HepG2 (cell line): ENCODE measurements around the gene POU6F1. TPM values are rescaled to one million over a fixed set of nuclear protein-coding genes. Genes with fewer than 3 reads are reported as not detected.

ENCODE experiments used
- AHDC1 ChIP-seq: sonication (generic); formaldehyde crosslinking; IDR thresholded peaks from 2 replicates; pipeline ENCODE4 v1.5.1; 2020; ENCODE audit warnings: mild to moderate bottlenecking, missing genetic modification reagents, borderline replicate concordance
- BHLHE40 ChIP-seq: IDR thresholded peaks from 2 replicates; pipeline ENCODE4 v1.6.1; 2011; ENCODE audit warnings: low read length, improper control_type of control experiment
- ELF1 ChIP-seq: sonication (generic); formaldehyde crosslinking; IDR thresholded peaks from 2 replicates; pipeline ENCODE4 v1.4.0; 2020; ENCODE audit warnings: missing genetic modification reagents
- FOXP1 ChIP-seq, 2 experiments: fragments of 450-650 bp in 1 of 2; IDR thresholded peaks; 2 replicates each; pipeline ENCODE4 v1.6.1; 2017 to 2018; ENCODE audit warnings: antibody characterized with exemption in 1 of 2
- IRX3 ChIP-seq: sonication (generic); formaldehyde crosslinking; IDR thresholded peaks from 2 replicates; pipeline ENCODE4 v1.8.1; 2023; ENCODE audit warnings: mild to moderate bottlenecking, low read depth, missing genetic modification reagents, borderline replicate concordance
- KLF15 ChIP-seq: sonication (generic); formaldehyde crosslinking; IDR thresholded peaks from 2 replicates; pipeline ENCODE4 v1.8.1; 2023; ENCODE audit warnings: borderline replicate concordance, mild to moderate bottlenecking, inconsistent platforms, missing genetic modification reagents, mixed read lengths
- MED13 ChIP-seq: sonication (generic); formaldehyde crosslinking; IDR thresholded peaks from 2 replicates; pipeline ENCODE4 v1.5.0; 2020; ENCODE audit warnings: missing genetic modification reagents
- NFIB ChIP-seq: sonication (generic); formaldehyde crosslinking; IDR thresholded peaks from 2 replicates; pipeline ENCODE4 v1.9.0; 2021; ENCODE audit warnings: missing genetic modification reagents, mild to moderate bottlenecking, borderline replicate concordance
- NRL ChIP-seq: sonication (generic); formaldehyde crosslinking; IDR thresholded peaks from 2 replicates; pipeline ENCODE4 v1.5.0; 2020; ENCODE audit warnings: missing genetic modification reagents, mild to moderate bottlenecking, moderate library complexity, borderline replicate concordance
- THYN1 ChIP-seq: sonication (generic); formaldehyde crosslinking; IDR thresholded peaks from 2 replicates; pipeline ENCODE4 v1.8.1; 2023; ENCODE audit warnings: low read depth, mild to moderate bottlenecking, moderate library complexity, missing genetic modification reagents, borderline replicate concordance
- TSC22D2 ChIP-seq: sonication (generic); formaldehyde crosslinking; IDR thresholded peaks from 2 replicates; pipeline ENCODE4 v1.5.1; 2020; ENCODE audit warnings: missing genetic modification reagents, mild to moderate bottlenecking, borderline replicate concordance
- ZNF225 ChIP-seq: sonication (generic); formaldehyde crosslinking; IDR thresholded peaks from 2 replicates; pipeline ENCODE4 v1.4.0; 2020; ENCODE audit warnings: mild to moderate bottlenecking, missing genetic modification reagents
- ZNF326 ChIP-seq: sonication (generic); formaldehyde crosslinking; IDR thresholded peaks from 2 replicates; pipeline ENCODE4 v1.4.0; 2020; ENCODE audit warnings: missing genetic modification reagents, borderline replicate concordance
- ZNF709 ChIP-seq: sonication (generic); formaldehyde crosslinking; IDR thresholded peaks from 2 replicates; pipeline ENCODE4 v1.5.0; 2020; ENCODE audit warnings: mild to moderate bottlenecking, missing genetic modification reagents
- ZNF878 ChIP-seq: sonication (generic); formaldehyde crosslinking; IDR thresholded peaks from 2 replicates; pipeline ENCODE4 v1.8.1; 2023; ENCODE audit warnings: mild to moderate bottlenecking, missing genetic modification reagents, moderate library complexity
- ZUFSP ChIP-seq: sonication (generic); formaldehyde crosslinking; IDR thresholded peaks from 2 replicates; pipeline ENCODE4 v1.9.0; 2021; ENCODE audit warnings: missing genetic modification reagents, mild to moderate bottlenecking, borderline replicate concordance
- polyA plus RNA-seq, 8 experiments: library from polyadenylated mRNA; depleted of rRNA in 3 of 8; stranded (reverse) in 7 of 8; unstranded in 1 of 8; fragments of >200 nt; fragmentation: Illumina TruSeq in 4 of 8; extraction: Trizol in 4 of 8; gene quantifications; 2 replicates each; pipeline versions ENCODE4 v1.2.1 to v1.2.3, GENCODE V29; 2011 to 2016; ENCODE audit warnings: low read depth in 4 of 8, missing spikeins in 1 of 8, mixed read lengths in 1 of 8; ENCODE audit not compliant: insufficient read depth in 1 of 8
- total RNA-seq, 5 experiments: library from RNA; depleted of rRNA; stranded (reverse); fragments of >200 nt; fragmentation: Illumina TruSeq; extraction: Trizol; gene quantifications; 2 replicates each; pipeline ENCODE4 v1.2.3, GENCODE V29; 2016; ENCODE audit warnings: low read depth in 1 of 5
- TF ChIP-seq, protein P1 (sequence below): IDR thresholded peaks from 2 replicates; pipeline ENCODE4 v1.6.1; 2018; ENCODE audit warnings: missing genetic modification reagents
- TF ChIP-seq, protein P2 (sequence below), 2 experiments: sonication (generic) in 1 of 2; formaldehyde crosslinking in 1 of 2; IDR thresholded peaks; 2 replicates each; pipeline versions ENCODE4 v1.5.1 to v1.6.1; 2011 to 2020; ENCODE audit warnings: borderline replicate concordance in 1 of 2, low read depth in 1 of 2, low read length in 1 of 2, mild to moderate bottlenecking in 1 of 2, missing genetic modification reagents in 1 of 2, moderate library complexity in 1 of 2

POU6F1 gene
- total and polyA plus RNA-seq, 2 of the 13 experiments (the other 11 are each of a cell fraction or from before 2014, with no cell fraction given) = 0.48 to 0.51 TPM

DNA sequence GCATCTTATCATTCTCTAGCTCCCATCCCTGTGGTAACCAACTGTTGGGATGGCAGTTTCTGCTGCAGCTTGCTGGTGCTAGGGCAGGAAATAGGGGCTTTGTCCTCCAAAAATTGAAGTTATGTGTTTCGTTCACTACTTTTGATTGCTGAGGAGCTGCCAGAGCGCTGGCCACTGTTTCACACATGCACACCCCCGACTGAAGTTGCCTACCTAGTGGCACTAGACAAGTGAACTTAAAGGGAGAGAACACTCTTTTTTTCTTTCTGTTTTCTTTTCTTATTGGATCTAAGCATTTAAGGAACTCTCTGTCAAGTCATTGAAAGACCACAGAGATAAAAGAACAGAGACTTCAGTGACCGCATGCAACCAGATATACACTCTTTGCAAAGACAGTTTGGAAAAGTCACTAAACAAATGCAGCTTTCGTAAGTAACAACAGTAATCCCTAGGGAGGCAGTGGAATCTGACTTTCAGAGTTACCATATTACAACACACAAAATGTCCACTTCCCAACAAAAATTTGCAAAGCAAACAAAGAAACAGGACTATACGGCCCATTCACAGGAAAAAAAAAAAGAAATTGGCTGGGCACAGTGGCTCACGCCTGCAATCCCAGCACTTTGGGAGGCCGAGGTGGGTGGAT, 56.9 kb downstream of the POU6F1 start (continued):
- no peak for TF ChIP-seq ZNF709
- TF ChIP-seq ELF1 (CRISPR knock-in tag) = no peak
- TF ChIP-seq, protein P1, sequence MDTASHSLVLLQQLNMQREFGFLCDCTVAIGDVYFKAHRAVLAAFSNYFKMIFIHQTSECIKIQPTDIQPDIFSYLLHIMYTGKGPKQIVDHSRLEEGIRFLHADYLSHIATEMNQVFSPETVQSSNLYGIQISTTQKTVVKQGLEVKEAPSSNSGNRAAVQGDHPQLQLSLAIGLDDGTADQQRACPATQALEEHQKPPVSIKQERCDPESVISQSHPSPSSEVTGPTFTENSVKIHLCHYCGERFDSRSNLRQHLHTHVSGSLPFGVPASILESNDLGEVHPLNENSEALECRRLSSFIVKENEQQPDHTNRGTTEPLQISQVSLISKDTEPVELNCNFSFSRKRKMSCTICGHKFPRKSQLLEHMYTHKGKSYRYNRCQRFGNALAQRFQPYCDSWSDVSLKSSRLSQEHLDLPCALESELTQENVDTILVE (CRISPR knock-in tag) = no peak
- TF ChIP-seq IRX3 = no peak
- TF ChIP-seq ZNF225 = no peak
- TF ChIP-seq THYN1 (CRISPR knock-in tag) = no peak
- TF ChIP-seq TSC22D2 (CRISPR knock-in tag) = no peak
- no peak for TF ChIP-seq NFIB (CRISPR knock-in tag)
- no peak for TF ChIP-seq MED13 (CRISPR knock-in tag)
- TF ChIP-seq ZNF878 (CRISPR knock-in tag) = no peak
- TF ChIP-seq ZNF326 (CRISPR knock-in tag) = no peak
- no peak for TF ChIP-seq AHDC1 (CRISPR knock-in tag)
- no peak for TF ChIP-seq NRL (CRISPR knock-in tag)
- no peak for TF ChIP-seq KLF15 (CRISPR knock-in tag)
- no peak for TF ChIP-seq FOXP1 (IDR thresholded peaks at IDR 0.05)
- no peak for TF ChIP-seq FOXP1 (CRISPR knock-in tag; IDR thresholded peaks at IDR 0.05)
- no peak for TF ChIP-seq ZUFSP (CRISPR knock-in tag)
- TF ChIP-seq, protein P2, sequence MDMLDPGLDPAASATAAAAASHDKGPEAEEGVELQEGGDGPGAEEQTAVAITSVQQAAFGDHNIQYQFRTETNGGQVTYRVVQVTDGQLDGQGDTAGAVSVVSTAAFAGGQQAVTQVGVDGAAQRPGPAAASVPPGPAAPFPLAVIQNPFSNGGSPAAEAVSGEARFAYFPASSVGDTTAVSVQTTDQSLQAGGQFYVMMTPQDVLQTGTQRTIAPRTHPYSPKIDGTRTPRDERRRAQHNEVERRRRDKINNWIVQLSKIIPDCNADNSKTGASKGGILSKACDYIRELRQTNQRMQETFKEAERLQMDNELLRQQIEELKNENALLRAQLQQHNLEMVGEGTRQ (IDR thresholded peaks at IDR 0.05; ENCODE audit: low read depth, low read length) = no peak
- TF ChIP-seq, protein P2 (CRISPR knock-in tag; IDR thresholded peaks at IDR 0.05; ENCODE audit: borderline replicate concordance) = no peak
- no peak for TF ChIP-seq BHLHE40
